SKM-1 treated with dmso at 0.1 percent for 144 hours (cell line): ENCODE data around the gene COL27A1.

Experiments
- DNase-seq: peaks from one replicate; lab custom pipeline; 2025; ENCODE audit not compliant: unreplicated experiment; lab: John Stamatoyannopoulos, UW

COL27A1 gene

DNA sequence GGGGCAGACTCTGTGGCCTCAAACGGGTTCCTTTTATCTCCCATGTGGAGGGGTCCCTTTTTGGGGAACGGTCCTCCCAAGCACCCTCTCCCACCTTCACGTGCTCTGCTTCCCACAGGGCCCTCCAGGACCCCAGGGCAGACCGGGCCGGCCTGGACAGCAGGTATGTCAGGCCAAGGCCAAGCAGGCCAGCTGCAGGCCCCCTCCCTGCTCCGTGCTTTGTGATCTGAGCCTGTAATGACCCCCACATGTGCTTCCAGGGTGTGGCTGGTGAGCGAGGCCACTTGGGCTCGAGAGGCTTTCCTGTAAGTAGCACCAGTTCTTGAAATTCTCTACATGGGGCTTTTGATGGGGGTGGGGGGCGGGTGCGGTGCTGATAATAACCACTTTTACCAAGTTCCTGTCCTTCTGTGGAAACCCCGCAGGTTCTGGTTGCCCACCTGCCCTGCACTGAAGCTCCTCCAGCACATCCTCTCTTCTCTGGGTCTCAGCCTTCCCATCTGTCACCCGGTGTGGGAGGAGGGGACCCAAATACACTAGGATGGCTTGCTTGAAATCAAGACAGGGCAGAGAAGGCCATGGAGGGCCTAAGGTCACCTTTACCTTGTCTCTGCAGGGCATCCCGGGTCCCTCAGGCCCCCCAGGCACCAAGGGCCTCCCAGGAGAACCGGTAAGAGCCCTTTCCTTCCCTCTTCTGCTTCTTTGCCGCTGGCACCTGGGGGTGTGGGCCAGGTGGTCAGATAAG lies 109.6 kb downstream of the COL27A1 start:
- DNase-seq = no peak

DNA sequence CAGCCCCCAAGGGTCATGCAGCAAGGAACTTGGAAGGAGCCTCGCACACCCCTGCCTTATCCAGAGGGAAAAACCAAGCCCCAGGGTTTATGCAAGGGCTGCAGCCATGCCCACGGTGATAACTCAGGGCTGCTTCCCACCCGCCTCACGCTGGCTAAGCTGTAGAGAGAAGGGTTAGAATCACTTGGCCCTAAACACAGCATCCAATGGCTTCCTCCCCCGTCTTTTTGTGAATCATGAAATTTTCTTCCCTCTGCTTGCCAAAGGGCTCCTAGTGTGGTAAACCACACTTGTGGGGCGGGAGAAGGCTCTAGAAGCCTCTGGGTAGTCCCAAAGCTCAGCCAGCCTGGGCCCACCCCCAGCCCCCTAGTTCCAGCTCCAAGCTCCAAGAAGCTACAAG lies 111.6 kb downstream of the COL27A1 start:
- no peak for DNase-seq

DNA sequence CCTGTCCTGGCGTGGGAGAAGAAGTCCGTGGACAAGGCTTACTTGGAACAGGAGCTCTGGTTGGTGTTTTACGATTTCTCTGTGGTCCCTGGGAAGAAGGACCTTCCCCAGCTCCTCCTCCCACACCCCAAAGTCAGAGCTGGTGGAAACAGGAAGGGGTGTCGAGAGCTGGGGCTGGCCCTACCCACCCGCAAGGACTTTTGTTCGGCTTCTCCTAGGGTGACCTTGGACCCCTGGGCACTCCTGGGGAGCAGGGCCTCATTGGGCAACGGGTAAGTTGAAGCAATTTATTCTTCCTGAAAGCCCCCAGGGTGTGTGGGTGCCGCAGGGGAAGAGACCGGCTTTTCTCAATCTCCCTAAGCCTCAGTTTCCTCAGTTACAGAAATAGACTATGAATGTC lies 113.7 kb downstream of the COL27A1 start:
- DNase-seq = no peak

DNA sequence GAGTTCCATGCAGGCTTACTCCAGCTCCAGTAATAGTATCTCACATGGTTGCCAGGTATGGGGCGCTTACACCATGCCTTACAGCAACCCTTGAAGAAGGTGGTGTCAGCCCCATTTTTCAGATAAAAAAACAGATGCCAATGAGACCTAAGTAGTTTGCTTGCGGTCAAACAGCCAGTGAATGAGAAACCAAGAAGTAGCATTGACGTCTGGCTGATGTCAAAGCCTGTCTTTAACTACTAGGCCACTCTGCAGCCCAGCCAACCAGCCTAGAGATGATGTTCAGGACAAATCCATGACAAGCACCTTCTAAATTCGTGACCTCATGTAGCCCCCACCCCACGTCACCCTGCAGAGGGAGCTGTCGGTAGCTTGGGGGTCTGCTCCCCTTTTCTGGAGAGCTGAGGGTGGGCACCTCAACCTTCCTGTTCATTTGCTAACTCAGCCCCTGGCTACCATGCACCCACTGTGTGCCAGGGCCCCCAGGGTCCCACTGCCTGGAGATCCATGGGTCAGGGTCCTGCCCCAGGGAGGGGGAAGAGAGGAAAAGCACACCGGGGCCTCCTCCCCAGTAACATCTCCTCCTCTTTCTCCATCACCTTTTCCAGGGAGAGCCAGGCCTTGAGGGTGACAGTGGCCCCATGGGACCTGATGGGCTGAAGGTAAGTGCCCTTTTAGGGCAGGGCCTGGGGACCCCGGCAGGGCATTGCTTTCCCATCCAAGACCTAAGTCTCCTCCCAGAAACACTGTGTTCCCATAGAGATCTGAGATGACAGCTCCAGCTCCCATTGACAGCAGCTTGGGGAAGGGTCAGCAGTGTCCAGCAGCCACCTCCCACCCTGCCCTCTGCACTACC lies 115.0 kb downstream of the COL27A1 start:
- DNase-seq = no peak

DNA sequence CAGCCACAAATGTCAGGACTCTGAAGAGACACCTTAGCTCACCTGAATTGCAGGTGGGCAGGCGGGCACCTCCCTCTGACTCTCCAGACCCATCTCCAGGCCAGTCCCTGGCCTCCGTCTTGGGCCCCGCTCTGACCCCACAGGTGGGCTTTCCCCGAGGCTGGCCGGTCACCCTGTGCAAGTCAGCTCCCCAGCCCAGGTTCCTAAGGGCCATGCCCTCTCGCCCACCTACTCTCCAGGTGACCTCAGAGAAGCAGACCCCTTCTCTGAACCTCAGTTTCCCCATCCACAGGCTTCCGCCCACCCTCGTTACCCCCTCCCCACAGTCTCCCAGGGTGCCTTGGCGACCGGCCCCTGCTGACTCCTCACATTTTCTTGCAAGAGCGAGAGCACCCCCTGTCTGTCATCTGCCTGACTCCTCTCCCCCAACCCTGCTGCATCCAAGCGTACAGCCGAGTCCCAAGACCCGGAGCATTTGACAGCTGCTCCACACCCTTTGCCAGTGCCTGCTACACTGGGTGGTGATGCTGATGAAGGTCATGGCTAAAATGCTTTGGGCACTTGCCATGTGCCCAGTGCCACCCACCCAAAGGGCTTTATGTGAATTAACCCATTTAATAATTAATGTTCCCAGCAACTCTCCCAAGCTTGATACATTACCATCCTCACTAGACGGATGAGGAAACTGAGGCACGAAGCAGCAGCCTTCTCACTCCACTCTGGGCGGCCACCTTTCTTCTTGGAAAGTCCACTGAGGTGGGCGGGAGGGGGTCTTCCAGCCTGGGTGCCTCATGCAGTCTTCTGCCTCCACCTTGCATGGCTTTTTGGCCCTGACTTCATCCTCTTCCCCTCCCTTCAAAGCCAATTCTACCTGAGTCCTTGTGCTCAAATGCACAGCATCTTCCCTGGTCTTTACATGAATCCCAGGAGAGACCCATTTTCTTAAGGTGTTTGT lies 116.5 kb downstream of the COL27A1 start:
- DNase-seq = no peak

DNA sequence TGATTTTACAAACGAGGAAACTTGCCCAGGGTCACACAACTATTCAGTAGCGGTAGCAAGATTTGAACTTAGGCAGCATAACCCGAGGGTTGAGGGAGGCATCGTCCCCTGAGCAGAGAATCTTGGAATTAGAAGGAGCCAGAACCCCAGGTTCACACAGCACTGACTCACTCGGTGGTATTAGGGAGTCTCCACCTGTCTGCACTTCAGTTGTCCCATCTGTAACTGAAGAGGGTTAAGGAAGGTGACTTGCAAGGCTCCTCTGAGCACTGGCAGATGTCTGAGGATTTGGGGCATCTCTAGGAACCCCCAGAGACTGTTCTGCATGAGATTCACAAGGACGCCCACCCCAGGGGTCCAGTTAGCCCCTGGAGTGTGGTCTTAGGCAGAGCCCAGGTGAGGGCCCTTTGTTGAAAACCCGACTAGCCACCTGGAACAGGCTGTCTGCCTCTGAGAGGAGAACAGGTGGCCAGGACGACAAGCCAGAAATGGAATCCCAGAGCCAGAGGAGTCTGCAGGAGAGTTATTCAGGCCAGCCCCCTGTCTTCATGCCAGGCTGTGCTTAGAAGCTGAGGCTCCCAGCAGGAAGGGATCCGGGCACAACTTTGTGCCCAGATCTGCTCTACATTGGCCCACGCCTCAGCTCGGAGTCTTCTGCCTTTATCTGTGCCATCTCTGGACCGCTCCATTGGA lies 117.5 kb downstream of the COL27A1 start:
- DNase-seq = no peak

DNA sequence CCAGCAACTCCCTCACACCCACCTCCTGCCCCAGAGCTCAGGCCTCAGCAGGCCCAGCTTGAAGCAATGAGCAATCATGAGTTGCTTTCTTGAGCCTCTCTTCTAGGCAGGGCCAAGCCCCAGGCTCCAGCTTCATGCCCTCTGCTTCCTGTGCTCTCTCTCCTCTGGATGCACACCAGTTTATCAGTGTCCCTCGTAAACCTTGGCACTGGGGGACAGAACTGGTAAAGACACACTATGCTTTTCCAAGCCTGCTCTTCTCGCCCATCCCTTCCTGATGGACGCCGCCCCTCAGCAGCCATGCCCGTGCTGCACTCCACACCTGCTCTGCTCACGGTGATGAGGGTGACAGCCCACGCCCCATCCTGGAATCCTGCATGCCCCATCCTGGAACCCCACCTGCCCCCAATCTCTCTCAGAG lies 118.1 kb downstream of the COL27A1 start:
- no peak for DNase-seq

DNA sequence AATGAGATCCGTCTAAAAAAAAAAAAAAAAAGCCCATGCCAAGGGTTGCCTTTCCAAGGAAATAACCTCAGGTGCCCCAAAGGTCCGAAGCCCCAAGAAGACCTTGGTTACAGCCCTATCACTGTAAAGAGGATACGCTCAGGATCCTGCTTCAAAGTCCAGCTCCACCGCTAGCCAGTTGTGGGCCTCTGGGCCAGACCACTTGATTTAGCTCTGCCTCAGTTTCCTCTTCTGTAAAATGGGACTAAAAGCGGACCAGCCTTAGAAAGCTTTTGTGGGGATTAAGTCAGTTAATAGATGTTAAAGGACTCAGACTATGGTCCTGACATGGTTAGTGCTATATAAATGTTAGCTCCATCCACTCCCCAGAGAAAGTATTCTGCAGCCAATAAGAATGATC lies 118.9 kb downstream of the COL27A1 start:
- no peak for DNase-seq

DNA sequence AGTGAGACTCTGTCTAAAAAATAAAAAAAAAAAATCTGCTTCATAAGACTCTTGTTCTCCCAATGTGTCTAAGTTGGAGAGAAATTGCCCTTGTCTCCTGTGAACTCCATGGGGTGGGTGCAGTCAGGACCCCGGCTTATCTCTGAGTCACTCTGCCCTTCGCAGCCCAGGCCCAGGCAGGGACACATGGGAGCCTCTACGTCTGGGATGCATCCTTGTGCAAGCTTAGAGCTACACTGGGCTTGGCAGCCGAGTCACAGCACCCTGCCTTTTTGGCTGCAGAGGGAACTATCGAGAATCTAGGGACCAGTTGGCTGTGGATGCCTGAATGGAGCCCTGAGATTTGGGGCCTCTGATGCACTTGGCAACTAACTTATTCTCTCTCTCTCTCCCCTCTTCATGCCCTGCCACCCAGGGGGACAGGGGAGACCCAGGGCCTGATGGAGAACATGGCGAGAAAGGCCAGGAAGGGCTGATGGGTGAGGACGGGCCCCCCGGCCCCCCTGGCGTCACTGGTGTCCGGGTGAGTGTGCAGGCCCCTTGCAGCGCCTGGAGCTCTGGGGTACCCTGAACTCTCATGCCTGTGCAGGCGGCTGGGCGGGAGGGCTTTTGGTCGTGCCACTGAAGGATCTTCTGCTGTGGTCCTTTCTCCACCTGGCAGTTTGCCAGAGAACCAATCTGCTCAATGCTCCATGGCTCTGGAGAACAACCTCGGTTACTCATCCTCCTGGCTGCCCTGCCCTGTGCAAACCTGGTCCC lies 120.1 kb downstream of the COL27A1 start:
- no peak for DNase-seq

DNA sequence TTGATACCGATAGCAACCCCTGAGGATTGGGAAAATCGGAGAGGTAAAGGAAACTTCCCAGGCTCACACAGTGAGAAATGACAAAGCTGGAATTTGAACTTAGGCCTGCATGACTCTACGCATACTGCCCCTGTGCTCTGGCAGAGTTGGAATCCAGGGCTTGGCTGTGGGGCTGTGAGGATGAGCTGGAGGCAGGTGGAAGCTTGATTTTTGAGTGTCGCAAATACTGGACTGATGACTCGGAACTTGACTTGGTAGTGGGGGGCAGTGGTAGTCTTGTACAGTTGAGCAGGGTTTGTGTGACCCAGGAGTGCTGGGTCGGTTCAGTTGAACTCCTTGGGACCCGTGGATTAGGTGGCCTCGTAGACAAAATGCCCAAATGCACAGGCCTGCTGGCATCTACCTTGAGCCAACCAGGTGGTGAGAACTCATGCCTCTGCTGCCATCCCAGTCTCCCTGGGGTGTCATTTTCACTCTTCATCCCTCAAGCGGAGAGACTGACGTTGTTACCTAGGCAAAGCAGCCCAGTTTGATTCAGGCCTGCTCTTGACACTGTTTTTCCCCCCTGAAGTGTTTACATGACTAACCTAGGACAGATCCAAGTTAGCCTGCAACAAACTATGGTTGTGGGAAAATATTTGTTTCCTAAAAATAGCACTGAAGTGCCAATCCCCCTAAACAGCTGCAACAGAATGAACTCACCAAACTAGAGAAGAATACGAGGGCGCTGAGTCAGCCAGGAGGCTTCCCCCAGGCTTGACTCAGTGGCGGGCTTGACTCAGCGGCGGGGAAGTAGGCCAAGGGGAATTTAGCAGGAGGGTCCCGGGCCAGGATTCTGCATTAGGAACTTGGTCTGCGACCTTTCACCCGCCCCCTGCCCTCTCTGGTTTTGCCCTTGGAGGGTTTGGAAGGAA lies 121.8 kb downstream of the COL27A1 start:
- no peak for DNase-seq

DNA sequence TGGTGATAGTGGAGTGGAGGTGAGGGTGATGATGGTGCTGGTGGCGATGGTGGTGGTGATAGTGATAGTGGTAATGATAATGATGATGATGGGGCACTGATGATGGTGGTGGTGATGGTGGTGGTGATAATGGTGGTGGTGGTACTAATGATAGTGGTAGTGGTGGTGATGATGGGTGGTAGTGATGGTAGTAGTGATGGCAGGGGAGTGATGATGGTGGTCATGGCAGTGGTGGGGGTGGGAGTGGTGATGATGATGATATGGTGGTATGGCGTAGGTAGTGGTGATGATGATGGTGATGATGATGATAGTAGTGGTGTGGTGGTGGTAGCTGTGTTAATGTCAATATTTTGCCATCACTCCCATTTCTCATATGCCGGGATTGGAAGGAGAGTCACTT lies 123.0 kb downstream of the COL27A1 start:
- no peak for DNase-seq

DNA sequence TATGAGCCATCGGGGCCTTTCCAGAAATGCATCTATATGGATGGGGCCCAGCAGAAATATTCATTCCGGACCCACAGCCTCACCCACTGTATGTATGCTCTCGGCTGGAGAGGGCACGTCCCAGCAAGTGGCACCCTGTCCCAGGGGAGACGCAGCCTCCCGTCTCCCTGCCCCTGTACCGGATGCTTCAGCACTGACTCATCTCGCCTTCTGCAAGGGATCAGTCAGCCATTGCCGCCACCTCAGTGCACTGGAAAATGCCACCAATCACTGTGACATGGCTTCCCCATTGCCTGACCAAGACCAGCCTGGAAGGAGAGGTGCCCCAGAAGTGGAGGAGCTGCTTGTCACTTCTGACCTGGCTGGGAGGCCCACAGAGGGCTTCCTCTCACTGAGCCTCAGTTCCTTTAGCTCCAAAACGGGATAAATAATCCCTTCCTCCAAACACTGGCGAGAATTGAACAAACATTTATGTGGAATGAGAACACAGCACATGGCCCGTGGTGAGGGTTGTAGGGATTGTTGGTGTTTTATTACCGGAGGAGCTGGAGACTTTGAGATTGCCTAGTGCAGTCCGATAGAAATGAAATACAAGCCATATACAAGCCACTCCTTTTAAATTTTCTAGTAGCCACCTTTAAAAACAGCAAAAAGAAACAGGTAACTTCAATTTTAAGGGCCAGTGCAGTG lies 123.7 kb downstream of the COL27A1 start:
- DNase-seq = no peak

DNA sequence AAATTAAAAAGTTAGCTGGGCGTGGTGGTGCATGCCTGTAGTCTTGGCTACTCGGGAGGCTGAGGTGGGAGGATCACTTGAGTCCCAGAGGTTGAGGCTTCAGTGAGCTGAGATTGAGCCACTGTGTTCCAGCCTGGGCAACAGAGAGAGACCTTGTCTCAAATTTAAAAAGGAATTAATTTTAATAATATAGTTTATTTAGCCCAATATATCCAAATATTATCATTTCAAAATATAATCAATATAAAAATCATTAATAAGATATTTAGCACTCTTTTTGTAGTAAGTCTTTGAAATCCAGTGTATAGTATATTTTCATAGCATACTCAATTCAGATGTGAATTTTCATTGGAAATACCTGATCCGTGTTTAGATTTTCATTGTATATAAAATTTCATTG lies 124.4 kb downstream of the COL27A1 start:
- no peak for DNase-seq

DNA sequence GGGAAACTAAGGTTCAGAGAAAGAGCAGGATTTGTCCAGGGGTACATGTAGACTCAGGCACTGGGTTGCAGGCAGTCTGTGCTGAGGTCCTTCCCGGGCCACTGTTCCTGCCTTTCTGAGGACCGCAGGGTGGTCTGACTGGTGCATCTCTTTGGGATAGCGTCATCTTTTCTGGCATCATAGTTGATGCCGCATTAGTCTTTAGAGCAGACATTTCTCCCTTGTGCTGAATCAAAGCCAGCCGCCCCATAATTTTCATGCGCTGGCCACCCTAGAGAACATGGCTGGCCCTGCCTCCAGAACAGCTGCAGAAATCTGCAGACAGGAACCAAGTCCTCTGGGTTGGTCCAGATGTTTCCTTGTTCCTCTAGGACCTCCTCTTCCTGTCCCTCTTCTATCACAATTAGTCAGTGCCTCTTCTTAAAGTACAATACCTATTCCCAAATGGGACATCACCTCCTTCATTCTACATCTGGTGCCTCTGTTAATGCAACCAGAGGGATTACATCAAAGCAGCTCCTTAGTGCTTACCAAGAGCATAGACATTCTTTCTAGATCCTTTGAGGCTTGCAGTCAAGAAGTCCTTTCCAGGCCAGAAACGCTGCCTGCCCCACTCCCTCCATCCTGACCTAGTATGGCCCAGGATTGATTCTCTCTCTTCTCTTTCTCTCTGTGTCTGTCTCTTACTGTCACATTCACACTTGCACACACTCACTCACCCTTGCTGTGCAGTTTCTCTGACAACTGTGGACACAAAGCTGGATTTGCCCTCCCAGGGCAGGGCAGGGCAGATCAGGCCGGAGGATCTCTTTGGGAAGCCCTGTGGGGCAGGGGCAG lies 125.5 kb downstream of the COL27A1 start:
- DNase-seq = no peak

DNA sequence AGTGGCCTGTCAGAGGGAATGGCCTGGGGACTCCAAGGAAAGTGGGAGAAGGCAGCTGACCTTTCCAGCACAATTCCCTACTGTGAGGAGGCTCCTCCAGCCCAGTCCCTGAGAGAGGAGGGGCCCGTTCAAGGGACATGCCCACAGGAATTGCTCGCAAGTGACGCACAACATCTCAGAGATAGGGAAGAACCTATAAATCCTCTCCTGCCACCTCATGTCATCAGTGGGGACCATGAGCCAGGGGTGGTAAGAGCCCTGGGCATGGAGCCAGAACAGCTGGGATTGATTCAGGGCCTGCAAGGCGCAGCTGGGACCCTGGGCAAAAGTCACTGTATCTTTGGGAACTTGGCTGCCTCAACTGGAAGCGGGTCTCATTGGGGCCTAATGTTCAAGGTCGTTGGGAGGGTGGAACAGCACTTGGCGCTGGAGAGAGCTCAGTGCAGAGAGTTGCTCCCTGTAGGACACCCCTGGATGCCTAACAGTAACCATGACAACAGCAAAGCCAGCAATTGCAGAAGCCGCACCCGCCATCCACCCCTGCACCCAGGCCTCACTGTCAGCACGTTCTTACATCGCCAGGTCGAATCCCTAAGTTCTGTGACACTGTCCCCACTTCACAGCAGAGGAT lies 126.3 kb downstream of the COL27A1 start:
- DNase-seq = no peak

DNA sequence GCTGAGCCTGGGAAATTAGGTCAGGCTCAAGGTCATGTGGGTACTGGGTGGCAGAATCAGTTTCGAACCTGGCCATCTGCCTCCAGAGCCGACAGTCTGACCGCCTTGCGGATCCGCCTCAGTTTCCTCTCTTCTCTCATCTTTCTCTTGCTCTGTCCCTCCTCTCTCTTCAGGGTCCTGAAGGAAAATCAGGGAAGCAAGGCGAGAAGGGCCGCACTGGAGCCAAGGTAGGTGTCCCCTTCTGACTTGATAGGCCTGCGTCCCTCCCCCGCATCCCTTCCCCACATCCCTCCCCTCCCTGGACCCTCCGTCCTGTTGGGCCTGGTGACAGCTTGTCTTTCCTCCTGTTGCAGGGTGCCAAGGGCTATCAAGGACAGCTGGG lies 126.8 kb downstream of the COL27A1 start:
- no peak for DNase-seq

DNA sequence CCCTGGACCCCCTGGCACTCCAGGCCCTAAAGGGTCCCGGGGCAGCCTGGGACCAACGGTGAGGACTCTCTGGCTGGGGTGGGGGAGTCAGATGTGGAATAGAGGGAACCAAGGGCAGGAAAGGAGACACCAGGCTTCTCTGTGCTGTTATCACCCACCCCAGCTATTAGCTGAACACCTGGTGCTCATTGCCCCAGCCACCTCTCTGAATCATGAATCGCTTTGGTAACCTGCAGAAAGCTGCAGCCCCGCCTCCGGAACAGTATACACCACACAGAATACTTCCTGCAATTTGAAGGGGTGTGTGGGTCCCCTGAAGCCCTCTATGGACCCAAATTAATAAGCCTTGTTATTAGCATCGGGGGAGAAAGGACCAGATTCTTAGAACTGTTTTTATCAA lies 127.2 kb downstream of the COL27A1 start:
- DNase-seq = no peak
